SU-DHL-6 (cell line): ENCODE data around the gene TWIST2.

ENCODE experiments used
- H2AFZ ChIP-seq: fragments of 200-600 bp; sonication (generic); 2 replicates; pipeline ENCODE4 v1.6.1; 2014; ENCODE audit warnings: low read depth, mild to moderate bottlenecking, moderate library complexity, mixed read lengths, antibody characterized with exemption, low read length; ENCODE audit not compliant: severe bottlenecking
- H3F3A ChIP-seq: fragments of 200-600 bp; shearing (Covaris generic); 2 replicates; pipeline ENCODE4 v1.6.0; 2016; ENCODE audit warnings: antibody characterized with exemption, mild to moderate bottlenecking; ENCODE audit not compliant: insufficient read depth
- H3K27ac ChIP-seq: fragments of 200-600 bp; sonication (generic); 2 replicates; pipeline ENCODE4 v1.5.1; 2016; ENCODE audit warnings: low read depth, mild to moderate bottlenecking, low read length, moderate library complexity, mixed read lengths
- H3K27me3 ChIP-seq: fragments of 200-600 bp; sonication (generic), shearing (Covaris generic); 2 replicates; pipeline ENCODE4 v1.6.0; 2014; ENCODE audit warnings: mild to moderate bottlenecking, low read length
- H3K36me3 ChIP-seq: fragments of 200-600 bp; sonication (generic); 2 replicates; pipeline ENCODE4 v1.6.1; 2014; ENCODE audit warnings: mild to moderate bottlenecking, low read length, mixed read lengths
- H3K4me2 ChIP-seq: fragments of 300-600, 200-600 bp; shearing (Covaris generic), sonication (generic); 2 replicates; pipeline ENCODE4 v1.6.0; 2014; ENCODE audit warnings: low read length, low read depth, mild to moderate bottlenecking; ENCODE audit not compliant: poor library complexity, severe bottlenecking
- H3K4me3 ChIP-seq: fragments of 200-600 bp; sonication (generic); 2 replicates; pipeline ENCODE4 v1.5.1; 2014; ENCODE audit warnings: antibody characterized with exemption, low read length, mild to moderate bottlenecking, mixed read lengths; ENCODE audit not compliant: insufficient read depth, poor library complexity, severe bottlenecking
- H3K79me2 ChIP-seq: fragments of 200-600 bp; sonication (generic); 2 replicates; pipeline ENCODE4 v1.6.1; 2014; ENCODE audit warnings: mild to moderate bottlenecking, low read length, moderate library complexity; ENCODE audit not compliant: insufficient read depth
- H3K9ac ChIP-seq: fragments of 200-600 bp; sonication (generic); 2 replicates; pipeline ENCODE4 v1.7.0; 2014; ENCODE audit warnings: mild to moderate bottlenecking, low read length
- H3K9me2 ChIP-seq: fragments of 200-600 bp; sonication (generic); replicated peaks from 2 replicates; pipeline ENCODE4 v1.6.1; 2014; ENCODE audit warnings: low read length; ENCODE audit not compliant: insufficient read depth
- H3K9me3 ChIP-seq: fragments of 200-600 bp; sonication (generic); 2 replicates; pipeline ENCODE4 v1.6.1; 2014; ENCODE audit warnings: low read length, mixed read lengths; ENCODE audit not compliant: insufficient read depth
- H4K20me1 ChIP-seq: fragments of 200-600 bp; sonication (generic); 2 replicates; pipeline ENCODE4 v1.6.1; 2014; ENCODE audit warnings: low read depth, mild to moderate bottlenecking, antibody characterized with exemption, low read length, moderate library complexity, mixed read lengths
- CTCF ChIP-seq: fragments of 200-600 bp; sonication (generic); IDR thresholded peaks from one replicate; pipeline ENCODE4 v1.5.1; 2017; ENCODE audit warnings: antibody characterized with exemption, mild to moderate bottlenecking, low read length, moderate library complexity; ENCODE audit not compliant: insufficient read depth, poor library complexity, severe bottlenecking
- EZH2phosphoT487 ChIP-seq: fragments of 200-600 bp; sonication (generic), shearing (Covaris generic); conservative IDR thresholded peaks from 2 replicates; pipeline ENCODE4 v1.6.1; 2018; ENCODE audit warnings: mild to moderate bottlenecking, antibody characterized with exemption, low read length, moderate library complexity, mixed read lengths

Gene TWIST2

GRCh38 chr2:238942726-238943300, 94.9 kb downstream of the TWIST2 start:
- Histone ChIP-seq H3K4me2 (no peak overlapping the region), H3F3A (no peaks in the 10 kb centered on the region), H3K27ac (no peak overlapping the region), H3K9ac (no peak overlapping the region), H3K36me3 (no peaks in the 10 kb centered on the region), H2AFZ (no peak overlapping the region), H3K79me2 (no peaks in the 10 kb centered on the region), H3K9me3 (0 out of 2 replicates have a peak, but pooled peaks cover 4% of the 10 kb centered on the region), H3K9me2 (no peaks in the 10 kb centered on the region), H4K20me1 (no peaks in the 10 kb centered on the region), H3K27me3 (no peaks in the 10 kb centered on the region), H3K4me3 (no peak overlapping the region)
- TF ChIP-seq EZH2phosphoT487 = no peak
- TF ChIP-seq CTCF = no peak

- TF ChIP-seq CTCF = no peak
- TF ChIP-seq EZH2phosphoT487 = no peak
- Histone ChIP-seq H4K20me1 (no peaks in the 10 kb centered on the region), H3K9me3 (0 out of 2 replicates have a peak, but pooled peaks cover 4% of the 10 kb centered on the region), H3K4me3 (no peak overlapping the region), H3K9me2 (no peaks in the 10 kb centered on the region), H3K27me3 (no peaks in the 10 kb centered on the region), H3K9ac (no peak overlapping the region), H3K79me2 (no peaks in the 10 kb centered on the region), H3K36me3 (no peaks in the 10 kb centered on the region), H3K4me2 (no peak overlapping the region), H3F3A (no peaks in the 10 kb centered on the region), H3K27ac (no peak overlapping the region), H2AFZ (no peak overlapping the region)
Measured at GRCh38 chr2:238943338-238944067, 95.6 kb downstream of the TWIST2 start.

- H3F3A ChIP-seq = no peaks in the 10 kb centered on the region
- no peaks in the 10 kb centered on the region for H3K9me2 ChIP-seq
- H4K20me1 ChIP-seq = no peaks in the 10 kb centered on the region
- no peak overlapping the region for H3K4me2 ChIP-seq
- no peak overlapping the region for H3K4me3 ChIP-seq
- TF ChIP-seq CTCF (no peak), EZH2phosphoT487 (no peak)
- H3K36me3 ChIP-seq = no peaks in the 10 kb centered on the region
- no peak overlapping the region for H3K9ac ChIP-seq
- H3K27ac ChIP-seq = no peak overlapping the region
- H3K27me3 ChIP-seq = no peaks in the 10 kb centered on the region
- H3K79me2 ChIP-seq = no peaks in the 10 kb centered on the region
- H2AFZ ChIP-seq = no peak overlapping the region
- 0 out of 2 replicates have a peak, but pooled peaks cover 4% of the 10 kb centered on the region for H3K9me3 ChIP-seq
Measured at GRCh38 chr2:238945433-238946150, 97.7 kb downstream of the TWIST2 start.
